ENCODE measurements around the gene PODN. TPM values are rescaled to one million over a fixed set of nuclear protein-coding genes. Genes with fewer than 3 reads are reported as not detected.

Gene PODN
- total RNA-seq: not detected in 2 replicates

GRCh38 chr1:53061859-53062707 lies at the start of gene PODN:
PODN (plus strand) TSS chr1:53062213; CDS start chr1:53069856, 7,643 bp downstream.
- peaks cover 1% of the 10 kb centered on the region for H3K4me1 Mint-ChIP-seq
- no peaks in the 10 kb centered on the region for H3K36me3 Mint-ChIP-seq (ENCODE audit: low read depth)
- no peaks in the 10 kb centered on the region for H3K9me3 Mint-ChIP-seq
- H3K27me3 Mint-ChIP-seq: peaks cover 58% of the 10 kb centered on the region
- peak within 1 kb of the TSS; percentile 56 for H3K4me3 Mint-ChIP-seq
- no peak within 1 kb of the TSS for H3K27ac Mint-ChIP-seq
- intact Hi-C loops (cut with micrococcal nuclease): no loop called here
- no peak for DNase-seq

- Mint-ChIP-seq H3K27me3 (no peaks in the 10 kb centered on the region), H3K4me1 (peaks cover 24% of the 10 kb centered on the region), H3K9me3 (no peaks in the 10 kb centered on the region), H3K27ac (peak overlapping the region; percentile 65), H3K36me3 (ENCODE audit: low read depth) (peaks cover 14% of the 10 kb centered on the region), H3K4me3 (peak overlapping the region; percentile 95)
- intact Hi-C loops (cut with micrococcal nuclease): loop anchor here (2.0 kb wide), 1 partner anchor 88 kb away; the partner anchor contains the start of gene SCP2
- peak; percentile 94 for DNase-seq
These were observed 47.1 kb upstream of the PODN start for GRCh38 chr1:53014791-53015507.

- intact Hi-C loops (cut with micrococcal nuclease): loop anchor here (2.0 kb wide), 1 partner anchor 89 kb away; the partner anchor contains the start of gene SCP2
- peak overlapping the region; percentile 26 for H3K27ac Mint-ChIP-seq
- no peak for DNase-seq
- peak overlapping the region; percentile 95 for H3K4me3 Mint-ChIP-seq
- H3K27me3 Mint-ChIP-seq: no peaks in the 10 kb centered on the region
- H3K9me3 Mint-ChIP-seq: no peaks in the 10 kb centered on the region
- peaks cover 14% of the 10 kb centered on the region for H3K36me3 Mint-ChIP-seq (ENCODE audit: low read depth)
- H3K4me1 Mint-ChIP-seq: peaks cover 24% of the 10 kb centered on the region
These were observed 46.5 kb upstream of the PODN start for GRCh38 chr1:53015508-53015860.

GRCh38 chr1:53016705-53017104 lies 45.3 kb upstream of the PODN start:
- intact Hi-C loops (cut with micrococcal nuclease): no loop called here
- Mint-ChIP-seq H3K27ac (no peak overlapping the region), H3K4me1 (peaks cover 24% of the 10 kb centered on the region), H3K36me3 (ENCODE audit: low read depth) (peaks cover 15% of the 10 kb centered on the region), H3K4me3 (peak overlapping the region; percentile 95), H3K27me3 (no peaks in the 10 kb centered on the region), H3K9me3 (no peaks in the 10 kb centered on the region)
- no peak for DNase-seq

GRCh38 chr1:53020588-53020987 lies 41.4 kb upstream of the PODN start:
- Mint-ChIP-seq H3K9me3 (no peaks in the 10 kb centered on the region), H3K36me3 (ENCODE audit: low read depth) (peaks cover 9% of the 10 kb centered on the region), H3K27ac (no peak overlapping the region), H3K4me1 (peaks cover 12% of the 10 kb centered on the region), H3K4me3 (no peak overlapping the region), H3K27me3 (no peaks in the 10 kb centered on the region)
- intact Hi-C loops (cut with micrococcal nuclease): no loop called here
- no peak for DNase-seq

GRCh38 chr1:53022179-53022578 lies 39.8 kb upstream of the PODN start:
- no peaks in the 10 kb centered on the region for H3K9me3 Mint-ChIP-seq
- no peak for DNase-seq
- H3K4me1 Mint-ChIP-seq: peaks cover 2% of the 10 kb centered on the region
- intact Hi-C loops (cut with micrococcal nuclease): no loop called here
- H3K27ac Mint-ChIP-seq: no peak overlapping the region
- peaks cover 2% of the 10 kb centered on the region for H3K36me3 Mint-ChIP-seq (ENCODE audit: low read depth)
- H3K4me3 Mint-ChIP-seq: no peak overlapping the region
- H3K27me3 Mint-ChIP-seq: no peaks in the 10 kb centered on the region

- Mint-ChIP-seq H3K9me3 (no peaks in the 10 kb centered on the region), H3K4me3 (no peak overlapping the region), H3K27me3 (no peaks in the 10 kb centered on the region), H3K36me3 (ENCODE audit: low read depth) (peaks cover 3% of the 10 kb centered on the region), H3K27ac (no peak overlapping the region), H3K4me1 (no peaks in the 10 kb centered on the region)
- no peak for DNase-seq
- intact Hi-C loops (cut with micrococcal nuclease): no loop called here
These were observed 38.5 kb upstream of the PODN start for GRCh38 chr1:53023546-53023945.

- no peak overlapping the region for H3K27ac Mint-ChIP-seq
- intact Hi-C loops (cut with micrococcal nuclease): no loop called here
- DNase-seq: no peak
- H3K27me3 Mint-ChIP-seq: no peaks in the 10 kb centered on the region
- H3K4me1 Mint-ChIP-seq: no peaks in the 10 kb centered on the region
- peaks cover 4% of the 10 kb centered on the region for H3K36me3 Mint-ChIP-seq (ENCODE audit: low read depth)
- H3K4me3 Mint-ChIP-seq: no peak overlapping the region
- no peaks in the 10 kb centered on the region for H3K9me3 Mint-ChIP-seq
These were observed 37.9 kb upstream of the PODN start for GRCh38 chr1:53024117-53024516.

GRCh38 chr1:53025034-53025768 lies 36.8 kb upstream of the PODN start:
- Mint-ChIP-seq H3K4me3 (no peak overlapping the region), H3K27ac (no peak overlapping the region), H3K27me3 (no peaks in the 10 kb centered on the region), H3K4me1 (no peaks in the 10 kb centered on the region), H3K9me3 (no peaks in the 10 kb centered on the region), H3K36me3 (ENCODE audit: low read depth) (peaks cover 7% of the 10 kb centered on the region)
- intact Hi-C loops (cut with micrococcal nuclease): no loop called here
- no peak for DNase-seq

- Mint-ChIP-seq H3K4me1 (no peaks in the 10 kb centered on the region), H3K9me3 (no peaks in the 10 kb centered on the region), H3K36me3 (ENCODE audit: low read depth) (peaks cover 6% of the 10 kb centered on the region), H3K27ac (no peak overlapping the region), H3K4me3 (no peak overlapping the region), H3K27me3 (no peaks in the 10 kb centered on the region)
- DNase-seq: no peak
- intact Hi-C loops (cut with micrococcal nuclease): no loop called here
These were observed 36.3 kb upstream of the PODN start for GRCh38 chr1:53025769-53026112.

- Mint-ChIP-seq H3K9me3 (no peaks in the 10 kb centered on the region), H3K27me3 (no peaks in the 10 kb centered on the region)
- intact Hi-C loops (cut with micrococcal nuclease): no loop called here
These were observed 35.8 kb upstream of the PODN start for GRCh38 chr1:53026254-53026653.

GRCh38 chr1:53031732-53032131 lies 30.3 kb upstream of the PODN start:
- Mint-ChIP-seq H3K36me3 (ENCODE audit: low read depth) (peaks cover 16% of the 10 kb centered on the region), H3K4me3 (no peak overlapping the region), H3K9me3 (no peaks in the 10 kb centered on the region), H3K27ac (no peak overlapping the region), H3K4me1 (no peaks in the 10 kb centered on the region), H3K27me3 (no peaks in the 10 kb centered on the region)
- no peak for DNase-seq
- intact Hi-C loops (cut with micrococcal nuclease): no loop called here

More at GRCh38 chr1:53026254-53026653, 35.8 kb upstream of the PODN start:
- Mint-ChIP-seq H3K27ac (no peak overlapping the region), H3K4me1 (no peaks in the 10 kb centered on the region), H3K4me3 (no peak overlapping the region), H3K36me3 (ENCODE audit: low read depth) (peaks cover 5% of the 10 kb centered on the region)
- DNase-seq: no peak

GRCh38 chr1:53037159-53037558 lies 24.9 kb upstream of the PODN start:
- Mint-ChIP-seq H3K4me3 (no peak overlapping the region), H3K36me3 (ENCODE audit: low read depth) (peaks cover 21% of the 10 kb centered on the region), H3K9me3 (no peaks in the 10 kb centered on the region), H3K27me3 (no peaks in the 10 kb centered on the region), H3K4me1 (no peaks in the 10 kb centered on the region), H3K27ac (no peak overlapping the region)
- intact Hi-C loops (cut with micrococcal nuclease): no loop called here
- DNase-seq: no peak

- Mint-ChIP-seq H3K27ac (no peak overlapping the region), H3K4me1 (no peaks in the 10 kb centered on the region), H3K9me3 (no peaks in the 10 kb centered on the region), H3K36me3 (ENCODE audit: low read depth) (peaks cover 18% of the 10 kb centered on the region), H3K4me3 (no peak overlapping the region), H3K27me3 (no peaks in the 10 kb centered on the region)
- intact Hi-C loops (cut with micrococcal nuclease): no loop called here
- no peak for DNase-seq
These were observed 23.4 kb upstream of the PODN start for GRCh38 chr1:53038566-53038965.
